AG20443 (cell line): ENCODE measurements around the gene CDYL2.
"Not testable (repeated sequence)": the region's sequence is repeated elsewhere in the genome, so short reads cannot be mapped to it uniquely, and the experiment has no call there.

ENCODE experiments used
- DNase-seq: peaks from one replicate; pipeline ENCODE4 v3.0.0; 2012; ENCODE audit warnings: low spot score, mixed read lengths

CDYL2 gene

DNA sequence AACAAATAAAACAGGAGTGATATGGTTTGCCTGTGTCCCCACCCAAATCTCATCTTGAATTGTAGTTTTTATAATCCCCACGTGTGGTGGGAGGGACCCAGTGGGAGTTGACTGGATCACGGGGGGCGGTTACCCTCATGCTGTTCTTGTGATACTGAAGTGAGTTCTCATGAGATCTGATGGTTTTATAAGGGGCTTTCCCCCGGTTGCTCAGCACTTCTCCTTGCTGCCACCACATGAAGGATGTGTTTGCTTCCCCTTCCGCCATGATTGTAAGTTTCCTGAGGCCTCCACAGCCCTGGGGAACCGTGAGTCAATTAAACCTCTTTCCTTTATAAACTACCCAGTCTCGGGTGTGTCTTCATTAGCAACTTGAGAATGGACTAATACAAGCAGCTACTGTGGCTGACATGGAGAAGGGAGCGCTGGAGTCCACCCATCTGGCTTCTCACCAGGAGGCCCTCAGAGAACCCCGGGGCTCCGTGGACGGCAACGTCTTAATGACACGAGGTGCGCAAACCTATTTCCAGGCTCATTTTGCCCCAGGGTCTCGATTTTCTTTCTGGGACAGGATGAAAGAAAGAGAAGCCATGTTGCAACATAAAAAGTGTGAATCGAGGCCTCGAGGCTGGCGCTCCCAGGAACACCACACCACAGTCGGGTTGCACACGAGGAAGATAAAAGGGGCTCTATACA, 134.1 kb downstream of the CDYL2 start:
- no peak for DNase-seq

DNA sequence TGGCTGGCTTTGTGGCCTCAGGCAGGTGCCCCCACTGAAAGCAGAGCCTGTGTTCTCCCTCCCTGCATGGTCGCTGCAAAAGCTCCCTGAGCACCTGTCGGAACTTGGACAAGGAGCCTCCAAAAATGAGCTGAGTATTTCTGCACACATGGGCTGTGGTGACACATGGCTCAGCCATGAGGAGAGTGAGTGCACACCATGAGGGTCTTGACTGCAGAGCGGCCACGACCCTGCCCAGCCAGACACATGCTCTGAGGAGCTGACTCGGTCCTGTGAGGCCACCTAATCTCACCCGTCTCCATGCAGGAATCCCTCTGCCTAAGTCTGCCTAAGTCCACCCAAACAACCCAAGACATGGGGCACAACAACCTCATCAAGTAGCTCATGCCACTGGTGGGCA, 134.7 kb downstream of the CDYL2 start:
- no peak for DNase-seq

DNA sequence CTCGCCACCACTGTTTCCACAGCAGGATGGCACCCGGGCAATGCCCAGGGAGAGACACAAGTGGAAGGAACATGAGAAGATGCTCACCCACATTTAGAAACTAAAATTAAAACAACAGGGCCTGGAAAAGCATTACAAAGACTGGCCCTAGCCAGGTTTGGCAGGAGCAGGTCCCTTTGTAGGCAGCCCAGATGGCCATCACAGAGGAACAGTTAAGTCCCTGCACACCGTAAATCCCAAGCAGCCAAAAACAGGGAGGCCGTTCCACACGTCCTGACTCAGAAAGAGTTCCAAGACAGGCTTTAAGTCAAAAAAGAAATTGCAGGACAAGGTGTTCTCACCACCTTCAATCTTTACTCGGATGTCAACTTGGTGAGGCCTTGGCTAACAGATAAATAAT, 136.5 kb downstream of the CDYL2 start:
- DNase-seq, result no peak

DNA sequence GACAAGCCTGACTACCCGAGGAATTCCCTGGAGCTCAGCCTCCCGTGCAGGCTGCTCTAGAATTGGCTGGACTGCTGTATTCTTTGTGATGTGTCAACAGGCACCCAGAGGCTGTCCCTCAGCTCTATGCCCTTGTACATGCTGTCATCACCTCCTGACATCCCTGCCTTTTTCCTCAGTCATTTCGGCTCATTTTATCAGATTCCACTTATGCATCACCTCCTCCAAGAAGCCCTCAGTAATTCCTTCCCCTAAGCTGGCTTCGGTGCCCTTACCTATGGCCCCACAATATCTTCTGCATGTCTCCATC, 137.2 kb downstream of the CDYL2 start:
- DNase-seq, result no peak

DNA sequence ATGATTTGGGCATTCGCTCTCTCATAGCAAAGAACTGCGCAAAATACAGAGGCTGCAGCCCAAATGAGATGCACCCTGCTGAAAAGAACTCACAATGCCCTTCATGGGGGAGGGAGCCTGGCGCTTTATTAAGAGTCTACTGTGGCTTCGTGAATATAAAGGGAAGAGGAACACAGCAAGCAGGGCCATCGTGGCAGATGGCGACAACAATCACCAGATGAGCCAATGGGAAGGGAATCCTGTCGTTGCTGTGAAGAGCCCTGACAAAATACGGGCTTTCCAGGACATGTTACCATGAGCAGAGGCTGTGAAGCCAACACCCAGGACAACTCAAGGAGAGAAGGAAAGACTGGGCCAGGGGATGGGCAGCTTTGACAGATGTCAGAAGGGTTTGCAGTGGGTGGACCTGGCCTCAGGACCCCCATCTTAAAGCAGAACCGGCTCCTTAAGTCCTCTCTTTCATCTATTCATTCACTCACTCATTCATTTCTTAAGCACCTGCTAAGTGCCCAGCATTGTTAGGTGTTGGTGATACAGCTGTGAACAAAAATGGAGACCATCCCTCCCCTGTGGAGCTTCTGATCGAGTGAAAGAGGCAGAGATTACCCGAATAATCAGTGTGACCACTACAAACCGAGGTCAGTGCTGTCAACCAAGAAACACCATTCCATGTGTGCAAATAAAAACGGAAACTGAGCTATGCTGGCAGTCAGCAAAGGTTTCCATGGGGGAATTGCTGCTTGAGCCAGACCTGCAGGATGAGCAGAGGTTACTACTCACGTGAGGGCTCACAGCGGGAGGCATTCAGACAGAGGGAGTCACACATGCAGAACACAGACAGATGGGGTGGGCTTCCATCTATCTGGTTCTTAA, 137.8 kb downstream of the CDYL2 start:
- DNase-seq, result no peak

DNA sequence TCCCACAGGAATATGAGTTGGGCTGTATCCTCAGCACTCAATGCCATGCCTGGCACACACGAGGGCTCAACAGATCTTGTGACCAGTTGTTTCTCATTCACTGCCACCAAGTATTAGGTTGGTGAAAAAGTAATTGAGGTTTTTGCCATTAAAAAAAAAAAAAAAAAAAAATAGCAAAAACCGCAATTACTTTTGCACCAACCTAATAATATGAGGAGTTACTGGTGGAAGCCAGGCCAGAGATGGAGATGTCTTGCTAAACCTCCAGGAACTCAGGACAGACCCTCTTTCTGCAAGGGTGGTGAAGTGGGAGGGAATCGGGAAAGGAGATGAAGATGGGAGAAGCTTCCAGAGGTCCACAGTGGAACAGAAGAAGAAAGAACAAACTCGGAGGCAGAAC, 139.0 kb downstream of the CDYL2 start:
- DNase-seq, result no peak

DNA sequence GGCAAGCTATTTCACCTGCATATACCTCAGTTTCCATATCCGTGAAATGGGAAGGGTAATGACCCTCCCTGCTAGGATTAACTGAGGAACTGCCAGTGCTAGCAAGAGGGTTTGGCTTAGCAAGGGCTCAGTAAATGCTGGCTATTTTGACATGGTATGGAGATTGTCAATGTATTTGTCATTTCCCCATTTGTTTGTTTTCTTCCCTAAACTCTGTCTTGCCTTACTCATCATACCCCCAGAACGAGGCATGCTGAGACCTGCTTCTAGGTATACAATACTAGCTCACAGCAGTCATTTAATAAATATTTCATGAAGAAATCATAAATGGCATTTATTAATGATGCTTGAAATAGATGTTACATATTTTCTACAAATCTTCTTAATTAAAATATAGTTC, 139.6 kb downstream of the CDYL2 start:
- DNase-seq, result no peak

DNA sequence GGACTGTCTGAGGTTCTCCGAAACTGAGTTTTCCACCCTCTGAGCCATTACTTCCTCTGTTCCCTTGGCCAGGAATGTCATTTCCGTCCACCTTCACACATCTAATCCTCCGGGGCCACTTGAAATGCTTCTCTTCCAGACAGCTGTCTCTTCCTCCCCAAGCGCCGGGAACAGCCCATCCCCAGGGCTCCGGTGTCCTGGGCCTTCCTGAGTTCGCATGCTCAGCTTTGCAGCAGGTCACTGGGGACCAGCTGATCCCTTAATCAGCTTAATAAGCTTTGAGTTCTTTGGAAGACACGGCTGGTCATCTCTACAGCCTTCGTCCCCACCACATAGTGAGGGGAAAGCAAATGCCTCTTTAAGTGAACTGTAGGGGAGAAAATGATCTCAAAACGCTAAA, 140.2 kb downstream of the CDYL2 start:
- DNase-seq, result no peak

DNA sequence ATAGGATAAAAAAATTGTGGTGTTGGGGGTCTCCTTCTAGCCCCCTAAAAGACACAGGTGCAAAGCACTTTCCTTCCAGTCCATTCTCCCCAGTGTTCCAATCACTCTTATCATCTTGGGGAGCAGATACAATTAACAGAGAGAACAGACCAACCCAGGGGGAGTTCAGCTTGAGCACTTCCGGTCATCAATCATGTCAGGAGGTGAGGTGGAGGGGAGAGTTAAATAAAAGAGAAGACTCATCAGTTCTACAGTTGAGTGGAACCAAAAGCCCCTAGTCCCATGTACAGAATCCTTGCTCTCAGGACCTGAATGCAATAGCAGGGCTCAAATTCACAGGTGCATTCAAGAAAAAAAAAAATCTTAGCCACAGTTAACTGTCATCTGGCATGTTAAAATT, 141.3 kb downstream of the CDYL2 start:
- no peak for DNase-seq

DNA sequence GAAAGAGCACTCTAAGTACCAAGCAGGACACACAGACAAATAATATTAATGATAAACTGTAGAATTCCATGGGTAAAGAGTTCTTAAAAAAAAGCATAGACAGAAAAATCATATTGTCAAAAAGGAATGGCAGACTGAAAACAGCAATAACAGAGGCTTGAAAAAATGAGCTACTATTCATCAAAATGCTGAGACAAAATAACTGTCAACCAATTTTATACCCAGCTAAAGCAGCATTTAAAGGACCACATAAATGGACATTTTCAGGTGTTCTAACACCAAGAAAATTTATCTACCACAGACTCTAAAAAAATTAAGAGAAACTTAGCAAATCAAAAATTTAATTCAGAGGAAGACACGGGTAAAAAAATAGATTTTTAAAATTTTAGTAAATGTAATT, 144.5 kb downstream of the CDYL2 start:
- DNase-seq, result no peak

DNA sequence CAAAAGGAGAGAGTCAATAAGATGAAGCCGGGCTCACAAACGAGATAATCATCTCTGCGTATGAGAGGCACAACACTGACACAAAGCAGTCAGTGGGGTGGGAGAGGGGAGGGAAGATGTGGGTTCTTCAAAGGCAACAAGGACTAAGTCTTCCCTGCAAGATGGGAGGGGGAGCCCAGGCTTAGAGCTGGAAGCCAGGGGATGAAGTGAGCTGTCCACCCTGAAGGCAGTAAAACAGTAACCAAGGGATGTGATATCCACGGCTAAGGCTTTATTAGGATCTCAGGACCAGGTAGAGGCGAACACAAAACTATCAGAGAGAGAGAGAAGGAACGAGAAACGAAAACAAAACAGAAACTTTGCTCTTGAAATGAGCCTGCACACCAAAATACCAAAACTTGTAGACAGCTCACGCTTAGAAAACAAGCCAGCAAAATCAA, 147.7 kb downstream of the CDYL2 start:
- no peak for DNase-seq

DNA sequence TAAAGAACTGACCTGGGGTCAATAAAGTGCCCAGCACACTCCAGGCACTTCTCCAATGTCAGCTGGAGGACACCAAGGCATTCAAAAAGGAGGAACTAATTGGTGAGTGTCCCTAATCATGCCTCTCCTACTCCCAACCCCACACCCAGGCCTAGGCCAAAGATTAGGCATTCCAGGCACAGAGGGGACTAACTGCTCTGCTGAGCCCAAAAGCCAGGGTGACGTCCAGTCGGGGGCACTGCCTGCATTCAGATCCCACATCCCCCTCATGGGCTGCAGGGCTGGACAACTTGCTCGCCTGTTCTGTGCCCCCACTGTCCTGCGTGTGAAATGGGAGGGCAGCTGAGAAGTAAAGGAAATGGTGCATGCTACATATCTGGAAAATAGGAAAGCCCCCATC, 148.2 kb downstream of the CDYL2 start:
- DNase-seq, result no peak

DNA sequence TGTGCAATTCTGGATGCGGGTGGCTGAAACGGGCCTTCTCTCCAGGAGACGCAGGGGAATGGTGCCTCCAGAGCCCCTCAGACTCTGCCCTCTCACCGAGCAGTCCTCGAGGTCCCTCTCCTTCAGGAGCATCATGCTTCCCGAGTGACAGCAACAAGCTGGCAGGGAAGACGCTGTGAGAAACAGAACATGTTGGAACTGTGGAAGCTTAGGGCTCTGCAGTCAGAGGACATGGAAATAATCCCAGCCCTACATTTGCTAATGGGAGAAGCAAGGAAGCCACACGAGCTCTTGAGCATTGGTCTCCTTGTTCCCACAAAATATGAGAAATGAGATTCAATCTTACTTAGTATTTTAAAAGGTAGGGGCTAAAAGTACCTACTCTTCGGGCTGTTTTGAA, 148.6 kb downstream of the CDYL2 start:
- DNase-seq, result no peak

DNA sequence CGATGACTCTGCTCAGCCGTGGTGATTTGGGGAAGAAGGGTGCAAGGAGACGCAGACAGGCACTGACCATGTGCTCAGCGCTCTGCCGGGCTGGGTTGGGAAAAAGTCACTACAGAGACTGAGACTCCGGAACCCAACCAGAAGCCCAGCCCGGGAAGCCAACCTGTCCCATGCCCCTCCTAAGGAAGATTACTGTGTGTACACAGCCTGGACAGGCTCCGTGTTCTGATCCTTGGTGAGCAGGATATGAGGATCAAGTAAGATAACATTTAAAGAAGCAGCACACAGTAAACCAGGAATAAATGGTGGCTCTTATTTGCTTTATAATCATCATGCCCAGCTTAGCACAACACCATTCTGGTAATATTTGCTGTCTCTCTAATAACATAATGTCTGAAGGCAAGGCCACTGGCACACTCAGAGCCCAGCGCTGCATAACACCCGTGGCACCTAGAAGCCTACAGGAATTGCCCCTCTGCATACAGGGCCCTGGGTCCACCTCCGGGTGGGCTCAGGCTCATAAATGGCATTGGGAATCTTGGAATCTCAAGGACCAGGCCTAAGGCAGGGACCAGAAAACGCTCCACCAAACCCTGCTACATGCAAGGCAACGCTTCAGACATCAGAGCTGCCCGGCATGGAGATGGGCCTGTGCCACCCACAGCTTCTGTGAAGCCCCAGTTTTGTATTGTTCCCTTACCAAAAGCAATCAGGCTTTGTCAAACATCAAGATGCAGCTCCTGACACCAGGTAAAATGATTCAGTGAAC, 150.1 kb downstream of the CDYL2 start:
- no peak for DNase-seq

DNA sequence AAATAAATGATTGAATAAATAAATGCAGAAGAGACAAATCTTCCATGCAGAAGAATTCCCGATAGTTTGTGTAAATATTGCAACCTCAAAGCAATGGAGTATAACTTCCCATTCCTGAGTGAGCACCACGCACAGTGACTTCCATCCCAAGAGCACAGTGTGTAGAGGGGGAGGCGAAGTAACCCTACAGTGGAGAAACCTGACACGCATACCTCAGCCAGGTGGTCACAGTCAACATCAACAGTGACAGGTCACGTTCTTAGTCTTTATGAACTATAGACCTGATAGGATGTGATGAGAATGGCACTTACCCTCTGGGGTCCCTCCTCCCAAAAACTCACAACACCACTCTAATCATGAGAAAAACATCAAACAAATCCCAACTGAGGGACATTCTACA, 152.0 kb downstream of the CDYL2 start:
- no peak for DNase-seq

DNA sequence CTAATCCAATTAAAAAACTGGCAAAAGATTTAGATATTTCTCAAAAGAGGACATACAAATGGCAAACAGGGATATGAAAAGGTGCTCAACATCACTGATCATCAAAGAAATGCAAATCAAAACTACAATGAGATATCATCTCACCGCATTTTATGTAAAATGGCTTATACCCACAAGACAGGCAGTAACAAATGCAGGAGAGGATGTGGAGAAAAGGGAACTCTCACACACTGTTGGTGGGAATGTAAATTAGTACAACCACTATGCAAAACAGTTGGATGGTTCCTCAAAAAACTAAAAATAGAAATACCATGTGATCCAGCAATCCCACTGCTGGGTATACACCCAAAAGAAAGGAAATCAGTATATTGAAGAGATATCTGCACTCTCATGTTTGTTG, 154.1 kb downstream of the CDYL2 start:
- DNase-seq, result not testable (repeated sequence)

DNA sequence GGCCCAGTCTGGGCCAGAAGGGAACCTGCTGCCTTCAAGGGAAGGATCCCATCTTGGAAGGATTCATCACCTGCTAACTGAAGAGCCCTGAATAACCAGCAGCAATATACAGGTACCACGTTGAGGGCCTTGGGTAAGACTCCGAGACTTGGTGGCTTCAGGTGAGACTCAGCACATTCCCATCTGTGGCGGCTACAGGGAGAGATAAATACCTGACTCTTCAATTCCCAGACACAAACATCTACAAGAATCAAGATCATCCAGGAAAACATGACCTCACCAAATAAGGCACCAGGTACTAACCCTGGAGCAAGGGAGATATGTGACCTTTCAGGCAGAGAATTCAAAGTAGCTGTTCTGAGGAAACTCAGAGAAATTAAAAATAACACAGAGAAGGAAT, 164.1 kb downstream of the CDYL2 start:
- no peak for DNase-seq

DNA sequence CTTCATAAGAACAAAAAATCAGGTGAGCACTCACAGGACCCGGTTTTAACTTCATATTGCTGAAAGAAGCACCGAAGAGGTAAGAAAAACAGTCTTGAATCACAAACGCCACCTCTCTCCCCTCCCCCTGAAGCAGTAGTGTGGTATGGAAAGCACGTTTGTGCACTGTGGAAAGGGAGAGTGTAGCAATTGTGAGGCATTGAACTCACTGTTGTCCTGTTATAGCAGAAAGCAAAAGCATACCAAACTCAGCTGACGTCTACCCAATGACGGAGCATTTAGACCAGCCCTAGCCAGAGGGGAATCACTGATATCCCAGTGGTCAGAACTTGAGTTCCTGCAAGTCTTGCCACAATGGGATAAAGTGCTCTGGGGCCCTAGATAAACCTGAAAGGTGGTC, 164.8 kb downstream of the CDYL2 start:
- no peak for DNase-seq

DNA sequence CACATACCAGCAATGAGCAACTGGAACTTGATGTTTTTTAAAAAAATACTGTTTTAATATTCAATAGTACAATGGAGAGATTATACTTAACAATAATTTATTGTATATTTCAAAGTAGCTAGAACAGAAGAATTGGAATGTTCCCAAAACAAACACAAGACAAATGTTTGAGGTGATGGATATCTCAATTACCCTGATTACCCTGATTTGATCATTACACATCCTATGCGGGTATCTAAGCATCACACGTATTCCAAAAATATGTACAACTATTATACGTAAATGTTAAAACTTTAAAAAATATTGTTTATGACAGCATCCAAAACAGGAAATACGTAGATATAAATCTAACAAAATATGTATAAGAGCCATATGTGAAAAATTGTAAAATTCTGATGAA, 166.8 kb downstream of the CDYL2 start:
- no peak for DNase-seq

DNA sequence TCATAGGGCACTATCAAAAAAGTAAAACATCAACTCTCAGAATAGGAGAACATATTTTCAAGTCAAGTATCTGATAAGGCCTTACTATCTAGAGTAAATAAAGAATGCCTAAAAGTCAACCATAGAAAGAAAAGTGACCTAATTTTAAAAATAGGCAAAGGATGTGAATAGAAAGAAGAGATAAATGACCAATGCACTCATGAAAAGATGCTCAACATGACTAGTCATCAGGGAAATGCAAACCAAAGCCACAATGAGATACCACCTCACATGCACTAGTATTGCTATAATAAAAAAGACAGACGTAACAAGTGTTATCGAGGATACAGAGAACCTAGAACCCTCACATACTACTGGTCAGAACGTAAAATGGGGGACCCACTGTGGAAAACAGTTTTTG, 172.8 kb downstream of the CDYL2 start:
- DNase-seq, result no peak

DNA sequence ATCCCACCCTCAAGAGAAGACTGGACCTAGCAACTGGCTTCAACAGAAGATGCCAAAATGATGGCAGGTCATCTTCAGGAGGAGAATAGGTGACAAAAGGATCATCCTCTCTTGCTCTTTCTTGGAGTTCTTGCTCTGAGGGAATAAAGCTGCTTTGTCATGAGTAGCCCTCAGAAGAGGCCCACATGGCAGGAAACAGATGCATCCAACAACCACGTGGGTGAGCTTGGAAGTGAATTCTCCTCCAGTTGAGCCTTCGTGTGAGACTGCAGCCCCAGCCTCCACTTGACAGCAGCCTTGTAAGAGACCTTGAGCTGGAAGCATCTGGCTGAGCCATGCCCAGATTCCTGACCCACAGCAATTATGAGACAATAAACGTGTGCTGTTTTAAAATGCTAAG, 176.1 kb downstream of the CDYL2 start:
- DNase-seq, result no peak

DNA sequence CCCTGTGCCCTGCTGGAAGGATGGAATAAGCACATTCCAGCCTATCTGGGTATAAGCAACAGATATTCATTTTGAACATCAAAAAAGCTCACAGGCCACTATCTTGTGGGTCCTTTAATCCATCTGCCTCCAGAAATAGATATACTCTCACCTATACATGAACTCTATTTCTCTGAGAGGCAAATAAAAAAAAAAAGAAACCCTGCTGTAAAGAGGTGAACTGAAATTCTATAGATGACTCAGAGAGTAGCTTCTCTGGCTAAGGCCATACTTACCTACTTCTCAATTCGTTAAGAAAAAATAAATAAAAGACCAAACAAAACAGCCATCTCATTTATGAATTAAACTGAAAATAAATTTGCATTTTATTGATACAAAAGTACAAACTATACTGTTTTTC, 177.3 kb downstream of the CDYL2 start:
- DNase-seq, result no peak

DNA sequence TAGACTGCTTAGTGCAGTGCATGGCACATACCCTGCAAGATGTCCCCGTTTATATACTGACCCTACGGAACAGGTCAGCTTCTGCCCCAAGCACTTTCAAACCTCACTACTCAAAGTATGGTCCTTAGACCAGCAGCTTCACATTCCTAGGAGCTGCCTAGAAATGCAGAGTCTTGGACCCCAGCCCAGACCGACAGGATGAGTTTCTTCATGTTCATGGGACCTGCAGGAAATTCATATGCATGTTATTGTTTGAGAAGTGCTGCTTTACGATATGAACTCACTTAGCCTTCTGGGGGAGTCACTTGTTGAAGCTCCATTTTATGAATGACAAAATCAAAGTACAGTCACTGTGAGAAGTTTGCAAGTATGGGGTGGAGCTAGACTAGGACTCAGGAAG, 181.0 kb downstream of the CDYL2 start:
- no peak for DNase-seq
